Endothelial cell of umbilical vein (primary cell): Measurements from ENCODE around the gene TBP. TPM values are rescaled to one million over a fixed set of nuclear protein-coding genes. Genes with fewer than 3 reads are reported as not detected.
"Not testable (repeated sequence)": the region's sequence is repeated elsewhere in the genome, so short reads cannot be mapped to it uniquely, and the experiment has no call there.

Experiments
- BruUV-seq: library from RNA; stranded (reverse); fragments of 400-500 nt; replicated peaks from 2 replicates; lab custom pipeline; 2021; lab: Mats Ljungman, UMichigan
- CTCF ChIA-PET: fragments of 300-600, 350-600 bp; sonication (Branson Sonifier 250); formaldehyde crosslinking; loops from one replicate; lab custom pipeline; 2021; ENCODE audit warnings: antibody characterized with exemption, inconsistent platforms; lab: Charles Lee
- POLR2A ChIA-PET: fragments of 300-600, 350-600 bp; sonication (Branson Sonifier 250); formaldehyde crosslinking; loops from one replicate; lab custom pipeline; 2021; ENCODE audit warnings: antibody characterized with exemption, inconsistent platforms; lab: Charles Lee
- DNase-seq: peaks from one replicate; pipeline ENCODE4 v3.0.0-alpha.2; 2011; ENCODE audit warnings: low read depth, low spot score
- FAIRE-seq: peaks from 2 replicates; lab custom pipeline; 2011; peaks lifted over from hg19 to GRCh38; lab: Jason Lieb, UNC
- H2AFZ ChIP-seq: 2 replicates; pipeline ENCODE4 v1.6.0; 2012; ENCODE audit warnings: low read depth, low read length, control low read depth, inconsistent platforms
- H3K27ac ChIP-seq: 2 replicates; pipeline ENCODE4 v1.5.1; 2011; ENCODE audit warnings: low read depth, mild to moderate bottlenecking, control low read depth, low read length, moderate library complexity; ENCODE audit not compliant: insufficient read depth
- H3K27me3 ChIP-seq, 2 experiments: 2 replicates each; pipeline versions ENCODE4 v1.6.0 to v1.6.1; 2011; ENCODE audit warnings: low read length in 2 of 2, mixed read lengths in 1 of 2; ENCODE audit not compliant: control insufficient read depth in 2 of 2, insufficient read depth in 2 of 2
- H3K36me3 ChIP-seq, 2 experiments: 2 replicates in 1 of 2; 3 replicates in 1 of 2; pipeline ENCODE4 v1.5.1; 2011; ENCODE audit warnings: low read length in 2 of 2, mild to moderate bottlenecking in 1 of 2, moderate library complexity in 1 of 2; ENCODE audit not compliant: control insufficient read depth in 2 of 2, insufficient read depth in 2 of 2; ENCODE audit errors: extremely low read depth in 1 of 2
- H3K4me1 ChIP-seq: 3 replicates; pipeline ENCODE4 v1.5.1; 2011; ENCODE audit warnings: mild to moderate bottlenecking, low read length; ENCODE audit not compliant: control insufficient read depth, insufficient read depth; ENCODE audit errors: extremely low read depth
- H3K4me2 ChIP-seq: 2 replicates; pipeline ENCODE4 v1.6.1; 2011; ENCODE audit warnings: low read length, control low read depth, mixed read lengths; ENCODE audit not compliant: insufficient read depth
- H3K4me3 ChIP-seq, 3 experiments: fragments of 200-600 bp in 1 of 3; sonication (generic), shearing (Covaris generic) in 1 of 3; replicated peaks in 1 of 3; 2 replicates each; pipeline ENCODE4 v1.5.1; 2011 to 2016; ENCODE audit warnings: control low read depth in 3 of 3, low read length in 3 of 3, mild to moderate bottlenecking in 2 of 3, inconsistent platforms in 1 of 3, low read depth in 1 of 3, moderate library complexity in 1 of 3; ENCODE audit not compliant: insufficient read depth in 1 of 3
- H3K79me2 ChIP-seq: 2 replicates; pipeline ENCODE4 v1.6.0; 2012; ENCODE audit warnings: low read length, inconsistent platforms; ENCODE audit not compliant: control insufficient read depth, insufficient read depth
- H3K9ac ChIP-seq: replicated peaks from 2 replicates; pipeline ENCODE3; 2011; ENCODE audit warnings: low read length, control low read depth; ENCODE audit not compliant: insufficient read depth; ENCODE audit errors: extremely low read depth
- H3K9me1 ChIP-seq: replicated peaks from 3 replicates; pipeline ENCODE4 v1.6.0; 2011; ENCODE audit warnings: mild to moderate bottlenecking, low read length; ENCODE audit not compliant: control insufficient read depth, insufficient read depth; ENCODE audit errors: extremely low read depth
- H3K9me3 ChIP-seq: replicated peaks from 2 replicates; pipeline ENCODE4 v1.5.1; 2012; ENCODE audit warnings: low read length, inconsistent platforms; ENCODE audit not compliant: control insufficient read depth, insufficient read depth
- H4K20me1 ChIP-seq: replicated peaks from 2 replicates; pipeline ENCODE3; 2011; ENCODE audit warnings: mild to moderate bottlenecking, low read length; ENCODE audit not compliant: control insufficient read depth, insufficient read depth; ENCODE audit errors: extremely low read depth
- EZH2 ChIP-seq: IDR thresholded peaks from 2 replicates; pipeline ENCODE4 v1.6.1; 2012; ENCODE audit warnings: borderline replicate concordance, low read depth, mild to moderate bottlenecking, moderate library complexity, low read length, inconsistent platforms; ENCODE audit not compliant: severe bottlenecking
- FOS ChIP-seq: IDR thresholded peaks from 2 replicates; pipeline ENCODE4 v1.6.1; 2011; ENCODE audit warnings: mild to moderate bottlenecking, low read length, moderate library complexity, borderline replicate concordance; ENCODE audit not compliant: insufficient read depth
- GATA2 ChIP-seq: IDR thresholded peaks from 2 replicates; pipeline ENCODE4 v1.7.0; 2011; ENCODE audit warnings: low read depth, mild to moderate bottlenecking, moderate library complexity, mixed read lengths, low read length; ENCODE audit not compliant: insufficient read length, insufficient read depth
- JUN ChIP-seq: IDR thresholded peaks from 2 replicates; pipeline ENCODE4 v1.6.1; 2011; ENCODE audit warnings: borderline replicate concordance, low read depth; ENCODE audit not compliant: insufficient read length, insufficient read depth
- MAX ChIP-seq: IDR thresholded peaks from 2 replicates; pipeline ENCODE4 v1.6.1; 2011; ENCODE audit not compliant: insufficient read depth, insufficient read length
- MYC ChIP-seq: IDR thresholded peaks from one replicate; pipeline ENCODE4 v1.6.1; 2011; ENCODE audit warnings: mild to moderate bottlenecking, low read depth, low read length
- POLR2A ChIP-seq: IDR thresholded peaks from 2 replicates; pipeline ENCODE4 v1.6.1; 2012; ENCODE audit warnings: low read depth, mild to moderate bottlenecking, control low read depth, low read length
- POLR2AphosphoS5 ChIP-seq: IDR thresholded peaks from 2 replicates; pipeline ENCODE4 v1.6.1; 2012; ENCODE audit warnings: low read depth, mild to moderate bottlenecking, control low read depth, low read length, moderate library complexity; ENCODE audit not compliant: insufficient read depth
- dilution Hi-C: fragments of 300-500 bp; cut with MboI; formaldehyde crosslinking; loops from one replicate; pipeline ENCODE4 v1.15.0; 2019; ENCODE audit warnings: low sequenced_read_pairs; ENCODE audit not compliant: extremely low pct_ligation_motif_present
- intact Hi-C: fragments of 100-400 bp; cut with micrococcal nuclease; formaldehyde crosslinking; loops from one replicate; pipeline ENCODE4 v1.10.0; 2022
- polyA plus RNA-seq, 4 experiments: library from polyadenylated mRNA; depleted of rRNA in 3 of 4; stranded (reverse) in 3 of 4; unstranded in 1 of 4; fragments of >200 nt; gene quantifications; 2 replicates each; pipeline versions ENCODE4 v1.2.1 to v1.2.3, GENCODE V29; 2011 to 2012; ENCODE audit warnings: missing spikeins in 1 of 4
- total RNA-seq: library from RNA; stranded (reverse); gene quantifications from 2 replicates; pipeline ENCODE4 v1.2.3, GENCODE V29; 2021
- TF ChIP-seq, protein P1 (sequence below), 2 donors: IDR thresholded peaks; 1 replicate in 1 of 2; 2 replicates in 1 of 2; pipeline ENCODE4 v1.5.1; 2011; ENCODE audit warnings: low read length in 2 of 2, mild to moderate bottlenecking in 2 of 2, moderate library complexity in 2 of 2, control low read depth in 1 of 2, inconsistent platforms in 1 of 2, low read depth in 1 of 2; ENCODE audit not compliant: insufficient read depth in 1 of 2; ENCODE audit errors: extremely low read depth in 1 of 2

TBP gene
- total and polyA plus RNA-seq, 2 donors (not counting 3 experiments of a cell fraction or from before 2014, with no cell fraction given), result 17.5 to 17.7 TPM

GRCh38 chr6:170525795-170526194, 28.4 kb upstream of the TBP start:
- intact Hi-C loops, result no loop called here
- POLR2A ChIA-PET, result no interaction called here
- Histone ChIP-seq H3K4me3 (no peak overlapping the region), H3K4me2 (no peak overlapping the region), H2AFZ (no peak overlapping the region), H3K4me1 (peaks cover 5% of the 10 kb centered on the region), H3K9me3 (no peaks in the 10 kb centered on the region), H3K9ac (no peak overlapping the region), H4K20me1 (no peaks in the 10 kb centered on the region), H3K9me1 (no peaks in the 10 kb centered on the region), H3K27me3 (no peaks in the 10 kb centered on the region), H3K79me2 (no peaks in the 10 kb centered on the region), H3K36me3 (no peaks in the 10 kb centered on the region), H3K27ac (no peak overlapping the region)
- no peak for FAIRE-seq
- TF ChIP-seq POLR2A, result no peak
- no peak for TF ChIP-seq JUN
- no peak for TF ChIP-seq MYC
- TF ChIP-seq, protein P1, sequence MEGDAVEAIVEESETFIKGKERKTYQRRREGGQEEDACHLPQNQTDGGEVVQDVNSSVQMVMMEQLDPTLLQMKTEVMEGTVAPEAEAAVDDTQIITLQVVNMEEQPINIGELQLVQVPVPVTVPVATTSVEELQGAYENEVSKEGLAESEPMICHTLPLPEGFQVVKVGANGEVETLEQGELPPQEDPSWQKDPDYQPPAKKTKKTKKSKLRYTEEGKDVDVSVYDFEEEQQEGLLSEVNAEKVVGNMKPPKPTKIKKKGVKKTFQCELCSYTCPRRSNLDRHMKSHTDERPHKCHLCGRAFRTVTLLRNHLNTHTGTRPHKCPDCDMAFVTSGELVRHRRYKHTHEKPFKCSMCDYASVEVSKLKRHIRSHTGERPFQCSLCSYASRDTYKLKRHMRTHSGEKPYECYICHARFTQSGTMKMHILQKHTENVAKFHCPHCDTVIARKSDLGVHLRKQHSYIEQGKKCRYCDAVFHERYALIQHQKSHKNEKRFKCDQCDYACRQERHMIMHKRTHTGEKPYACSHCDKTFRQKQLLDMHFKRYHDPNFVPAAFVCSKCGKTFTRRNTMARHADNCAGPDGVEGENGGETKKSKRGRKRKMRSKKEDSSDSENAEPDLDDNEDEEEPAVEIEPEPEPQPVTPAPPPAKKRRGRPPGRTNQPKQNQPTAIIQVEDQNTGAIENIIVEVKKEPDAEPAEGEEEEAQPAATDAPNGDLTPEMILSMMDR (IDR thresholded peaks at IDR 0.05; ENCODE audit: extremely low read depth in 1 of 2, insufficient read depth in 1 of 2, low read depth in 1 of 2, low read length in 2 of 2), result no peak
- TF ChIP-seq MAX, result no peak
- no peak for TF ChIP-seq FOS
- no peak for TF ChIP-seq EZH2
- TF ChIP-seq POLR2AphosphoS5, result no peak
- TF ChIP-seq GATA2, result no peak
- CTCF ChIA-PET, result interaction anchor here (1.2 to 1.3 kb wide), 3 partner anchors 9 to 736 kb away, joined by 3 to 8 read pairs (median 4); no protein-coding TSS in a partner anchor
- dilution Hi-C loops, result no loop called here
- BruUV-seq, result no TSS peak
- DNase-seq, result no peak

GRCh38 chr6:170527995-170528394, 26.2 kb upstream of the TBP start:
- POLR2A ChIA-PET, H3K79me2 ChIP-seq, H3K4me1 ChIP-seq, H3K9ac ChIP-seq, H4K20me1 ChIP-seq, DNase-seq, H3K9me1 ChIP-seq, H3K27me3 ChIP-seq, H3K27ac ChIP-seq, H3K36me3 ChIP-seq, H3K4me2 ChIP-seq, H3K9me3 ChIP-seq, BruUV-seq, intact Hi-C loops, H2AFZ ChIP-seq, FAIRE-seq, H3K4me3 ChIP-seq, dilution Hi-C loops: not testable (repeated sequence)
- CTCF ChIA-PET, result interaction anchor here (3.8 to 4.4 kb wide), 2 partner anchors 696 to 738 kb away, joined by 49 to 68 read pairs; no protein-coding TSS in a partner anchor
